ENCODE measurements around the gene GID8.

GID8 gene

GRCh38 chr20:62993856-62994494 is 56.0 kb downstream of the GID8 start:
- TF ChIP-seq SIN3A (IDR thresholded peaks at IDR 0.05; ENCODE audit: borderline replicate concordance, insufficient read depth, low read length) (no peak), REST (IDR thresholded peaks at IDR 0.05; ENCODE audit: insufficient read depth in 1 of 2, low read depth in 2 of 2, low read length in 2 of 2) (no peak), FOXP2 (optimal IDR thresholded peaks at IDR 0.05; ENCODE audit: borderline replicate concordance, extremely low read depth, extremely low read length, insufficient read depth) (no peak), TAF1 (IDR thresholded peaks at IDR 0.05; ENCODE audit: borderline replicate concordance, insufficient read depth, low read length) (no peak), POLR2AphosphoS5 (IDR thresholded peaks at IDR 0.05; ENCODE audit: low read depth, low read length) (no peak)

- no peak for TF ChIP-seq SIN3A (IDR thresholded peaks at IDR 0.05; ENCODE audit: borderline replicate concordance, insufficient read depth, low read length)
- TF ChIP-seq POLR2AphosphoS5 (IDR thresholded peaks at IDR 0.05; ENCODE audit: low read depth, low read length): no peak
- TF ChIP-seq FOXP2 (optimal IDR thresholded peaks at IDR 0.05; ENCODE audit: borderline replicate concordance, extremely low read depth, extremely low read length, insufficient read depth): no peak
Measured at GRCh38 chr20:62994869-62995281, 56.9 kb downstream of the GID8 start.

- no peak for TF ChIP-seq TAF1 (IDR thresholded peaks at IDR 0.05; ENCODE audit: borderline replicate concordance, insufficient read depth, low read length)
- TF ChIP-seq REST (IDR thresholded peaks at IDR 0.05; ENCODE audit: insufficient read depth in 1 of 2, low read depth in 2 of 2, low read length in 2 of 2): no peak
- TF ChIP-seq POLR2AphosphoS5 (IDR thresholded peaks at IDR 0.05; ENCODE audit: low read depth, low read length): no peak
- no peak for TF ChIP-seq FOXP2 (optimal IDR thresholded peaks at IDR 0.05; ENCODE audit: borderline replicate concordance, extremely low read depth, extremely low read length, insufficient read depth)
- TF ChIP-seq SIN3A (IDR thresholded peaks at IDR 0.05; ENCODE audit: borderline replicate concordance, insufficient read depth, low read length): no peak
Measured at GRCh38 chr20:62995481-62995880, 57.5 kb downstream of the GID8 start.

GRCh38 chr20:62995898-62996595 is 58.1 kb downstream of the GID8 start:
- TF ChIP-seq REST (IDR thresholded peaks at IDR 0.05; ENCODE audit: insufficient read depth in 1 of 2, low read depth in 2 of 2, low read length in 2 of 2) (no peak), TAF1 (IDR thresholded peaks at IDR 0.05; ENCODE audit: borderline replicate concordance, insufficient read depth, low read length) (no peak), SIN3A (IDR thresholded peaks at IDR 0.05; ENCODE audit: borderline replicate concordance, insufficient read depth, low read length) (no peak), POLR2AphosphoS5 (IDR thresholded peaks at IDR 0.05; ENCODE audit: low read depth, low read length) (no peak), FOXP2 (optimal IDR thresholded peaks at IDR 0.05; ENCODE audit: borderline replicate concordance, extremely low read depth, extremely low read length, insufficient read depth) (no peak)

GRCh38 chr20:62996596-62996982 is 58.6 kb downstream of the GID8 start:
- TF ChIP-seq SIN3A (IDR thresholded peaks at IDR 0.05; ENCODE audit: borderline replicate concordance, insufficient read depth, low read length): no peak
- TF ChIP-seq TAF1 (IDR thresholded peaks at IDR 0.05; ENCODE audit: borderline replicate concordance, insufficient read depth, low read length): no peak
- TF ChIP-seq FOXP2 (optimal IDR thresholded peaks at IDR 0.05; ENCODE audit: borderline replicate concordance, extremely low read depth, extremely low read length, insufficient read depth): no peak
- no peak for TF ChIP-seq POLR2AphosphoS5 (IDR thresholded peaks at IDR 0.05; ENCODE audit: low read depth, low read length)
- TF ChIP-seq REST (IDR thresholded peaks at IDR 0.05; ENCODE audit: insufficient read depth in 1 of 2, low read depth in 2 of 2, low read length in 2 of 2): no peak
